Nephron progenitor cell (in vitro differentiated cells): ENCODE data around the gene SERF2.
A peak's percentile ranks its signal among the peaks of the same experiment; 100 is the strongest.
"Not testable (repeated sequence)": the region's sequence is repeated elsewhere in the genome, so short reads cannot be mapped to it uniquely, and the experiment has no call there.

Source experiments
- DNase-seq: peaks from one replicate; pipeline ENCODE4 v3.0.0; 2021
- H3K27ac Mint-ChIP-seq: 2 replicates; pipeline ENCODE4 v1.8.0; 2021; ENCODE audit warnings: mild to moderate bottlenecking, moderate library complexity, mixed read lengths
- H3K27me3 Mint-ChIP-seq: 2 replicates; pipeline ENCODE4 v1.8.0; 2021; ENCODE audit warnings: mild to moderate bottlenecking, low read depth, mixed read lengths; ENCODE audit not compliant: poor library complexity
- H3K36me3 Mint-ChIP-seq: 2 replicates; pipeline ENCODE4 v1.8.0; 2021; ENCODE audit warnings: low read depth, mixed read lengths
- H3K4me1 Mint-ChIP-seq: 2 replicates; pipeline ENCODE4 v1.8.0; 2021; ENCODE audit warnings: mixed read lengths
- H3K4me3 Mint-ChIP-seq: 2 replicates; pipeline ENCODE4 v1.8.0; 2021; ENCODE audit warnings: mild to moderate bottlenecking, moderate library complexity, mixed read lengths
- H3K9me3 Mint-ChIP-seq: 2 replicates; pipeline ENCODE4 v1.8.0; 2021; ENCODE audit warnings: mild to moderate bottlenecking, moderate library complexity, mixed read lengths
- CTCF ChIP-seq: fragments of 200-600 bp; sonication (generic); IDR thresholded peaks from 2 replicates; pipeline ENCODE4 v1.5.0; 2021; ENCODE audit warnings: antibody characterized with exemption

Gene SERF2

GRCh38 chr15:43791993-43792760 lies at the start of gene SERF2:
Gene SERF2 (plus strand): TSS chr15:43792320. CDS start chr15:43792377, 57 bp downstream.
- TF ChIP-seq CTCF: no peak
- H3K27me3 Mint-ChIP-seq: no peaks in the 10 kb centered on the region
- peaks cover 46% of the 10 kb centered on the region for H3K4me1 Mint-ChIP-seq
- peaks cover 5% of the 10 kb centered on the region for H3K9me3 Mint-ChIP-seq
- H3K36me3 Mint-ChIP-seq: peaks cover 33% of the 10 kb centered on the region
- DNase-seq: peak; percentile 99
- H3K4me3 Mint-ChIP-seq: peak within 1 kb of the TSS; percentile 98
- peak within 1 kb of the TSS; percentile 99 for H3K27ac Mint-ChIP-seq

DNA sequence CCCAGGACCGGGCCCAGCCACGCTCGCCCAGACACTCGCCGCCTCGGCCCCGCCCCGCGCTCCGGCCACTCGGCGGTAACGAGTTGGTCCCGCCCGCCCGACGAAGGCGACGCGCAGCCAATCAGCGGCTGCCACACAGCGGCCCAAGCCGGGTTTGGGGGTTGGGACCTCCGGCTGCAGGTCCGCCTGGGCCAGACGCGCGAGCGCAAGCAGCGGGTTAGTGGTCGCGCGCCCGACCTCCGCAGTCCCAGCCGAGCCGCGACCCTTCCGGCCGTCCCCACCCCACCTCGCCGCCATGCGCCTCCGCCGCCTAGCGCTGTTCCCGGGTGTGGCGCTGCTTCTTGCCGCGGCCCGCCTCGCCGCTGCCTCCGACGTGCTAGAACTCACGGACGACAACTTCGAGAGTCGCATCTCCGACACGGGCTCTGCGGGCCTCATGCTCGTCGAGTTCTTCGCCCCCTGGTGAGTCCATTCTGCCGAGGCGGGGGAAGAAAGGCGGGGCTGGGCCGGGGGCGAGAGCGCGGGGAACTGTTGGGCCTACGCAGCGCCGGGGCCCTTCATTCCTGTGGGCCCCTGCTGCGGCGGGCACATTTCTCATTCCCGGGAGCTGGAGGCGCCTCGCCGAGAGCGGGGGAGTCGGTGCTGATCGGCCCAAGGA lies 45.7 kb upstream of the SERF2 start, which contains the start of gene PDIA3:
Gene PDIA3 (plus strand): TSS at position 194 of the 658 bp plus-strand sequence. CDS start 102 bp downstream, at position 296.
- peaks cover 17% of the 10 kb centered on the region for H3K9me3 Mint-ChIP-seq
- H3K4me1 Mint-ChIP-seq: peaks cover 27% of the 10 kb centered on the region
- H3K36me3 Mint-ChIP-seq: peaks cover 28% of the 10 kb centered on the region
- DNase-seq: peak; percentile 94
- H3K4me3 Mint-ChIP-seq: peak within 1 kb of the TSS; percentile 97
- not testable (repeated sequence) for H3K27me3 Mint-ChIP-seq
- peak within 1 kb of the TSS; percentile 98 for H3K27ac Mint-ChIP-seq

DNA sequence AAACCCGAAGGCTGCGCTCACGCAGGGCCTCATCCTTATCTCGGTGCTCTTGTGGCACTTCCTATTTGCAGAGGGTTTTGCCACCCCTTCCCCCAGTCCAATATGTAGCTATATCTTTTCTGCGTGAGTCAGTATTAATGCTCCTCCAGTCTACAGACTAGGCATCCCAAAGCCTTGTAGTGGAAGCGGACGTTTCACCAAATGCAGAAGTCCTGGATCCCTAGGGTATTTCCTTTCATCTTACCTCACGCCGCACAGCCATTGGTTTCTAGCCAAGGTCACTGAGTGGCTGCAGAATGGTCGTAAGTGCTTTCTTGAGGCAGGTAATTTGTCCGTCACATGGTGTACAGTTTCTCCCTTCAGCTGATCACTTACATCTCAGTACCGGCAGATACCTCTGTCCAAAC lies 45.2 kb upstream of the SERF2 start:
- H3K27me3 Mint-ChIP-seq, DNase-seq: not testable (repeated sequence)
- H3K4me3 Mint-ChIP-seq: peak overlapping the region; percentile 97
- peaks cover 29% of the 10 kb centered on the region for H3K4me1 Mint-ChIP-seq
- peak overlapping the region; percentile 98 for H3K27ac Mint-ChIP-seq
- peaks cover 17% of the 10 kb centered on the region for H3K9me3 Mint-ChIP-seq
- H3K36me3 Mint-ChIP-seq: peaks cover 31% of the 10 kb centered on the region

DNA sequence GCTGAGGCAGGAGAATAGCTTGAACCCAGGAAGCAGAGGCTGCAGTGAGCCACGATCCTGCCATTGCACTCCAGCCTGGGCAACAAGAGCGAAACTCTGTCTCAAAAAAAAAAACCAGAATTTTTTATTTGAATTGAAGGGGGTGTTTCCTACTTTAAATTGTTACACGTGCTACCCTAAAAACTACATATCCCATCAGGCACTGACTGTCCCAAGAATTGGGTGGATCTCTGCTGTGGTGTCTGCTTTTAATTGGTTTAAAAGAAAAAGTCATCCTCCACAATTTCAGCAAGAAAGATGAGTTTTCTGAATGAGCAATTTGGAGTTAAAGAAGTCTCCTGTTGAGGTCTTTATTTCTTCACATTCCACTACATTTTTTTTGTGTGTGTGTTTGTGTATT lies 43.7 kb upstream of the SERF2 start:
- Mint-ChIP-seq H3K27me3 (no peaks in the 10 kb centered on the region), H3K36me3 (peaks cover 41% of the 10 kb centered on the region), H3K4me3 (peak overlapping the region; percentile 97), H3K27ac (no peak overlapping the region), H3K4me1 (peaks cover 33% of the 10 kb centered on the region), H3K9me3 (peaks cover 17% of the 10 kb centered on the region)
- no peak for TF ChIP-seq CTCF
- DNase-seq: no peak

DNA sequence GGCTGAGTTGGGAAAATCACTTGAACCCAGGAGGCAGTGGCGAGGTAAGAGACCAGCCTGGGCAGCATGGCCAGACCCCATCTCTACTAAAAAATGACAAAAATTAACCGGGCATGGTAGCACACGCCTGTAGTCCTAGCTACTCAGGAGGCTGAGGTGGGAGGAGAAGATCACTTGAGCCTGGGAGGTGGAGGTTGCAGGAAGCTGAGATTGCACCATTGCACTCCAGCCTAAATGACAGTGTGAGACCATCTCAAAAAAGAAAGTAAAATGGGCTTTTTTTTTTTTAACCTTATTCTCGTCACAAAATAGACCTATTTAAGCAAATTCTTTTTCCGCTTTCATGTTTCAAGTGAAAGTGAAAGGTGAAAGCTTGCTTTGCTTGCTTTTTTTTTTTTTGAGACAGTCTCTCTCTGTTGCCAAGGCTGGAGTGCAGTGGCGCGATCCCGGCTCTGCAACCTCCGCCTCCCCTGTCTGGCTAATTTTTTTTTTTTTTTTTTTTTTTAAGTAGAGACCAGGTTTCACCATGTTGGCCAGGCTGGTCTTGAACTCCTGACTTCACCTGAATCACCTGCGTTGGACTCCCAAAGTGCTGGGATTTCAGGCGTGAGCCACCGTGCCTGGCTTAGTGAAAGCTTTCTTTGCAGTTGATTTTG lies 42.3 kb upstream of the SERF2 start:
- Mint-ChIP-seq H3K27me3 (no peaks in the 10 kb centered on the region), H3K36me3 (peaks cover 51% of the 10 kb centered on the region), H3K4me3 (no peak overlapping the region), H3K4me1 (peaks cover 30% of the 10 kb centered on the region), H3K27ac (no peak overlapping the region), H3K9me3 (peaks cover 15% of the 10 kb centered on the region)
- no peak for DNase-seq
- no peak for TF ChIP-seq CTCF

- Mint-ChIP-seq H3K27me3 (no peaks in the 10 kb centered on the region), H3K9me3 (peaks cover 13% of the 10 kb centered on the region), H3K4me3 (no peak overlapping the region), H3K4me1 (peaks cover 28% of the 10 kb centered on the region), H3K36me3 (peaks cover 72% of the 10 kb centered on the region), H3K27ac (peak overlapping the region; percentile 2)
- no peak for TF ChIP-seq CTCF
- no peak for DNase-seq
These were observed 40.2 kb upstream of the SERF2 start for GRCh38 chr15:43751885-43752284.
